ENCODE data around the gene ZP1.

DNA sequence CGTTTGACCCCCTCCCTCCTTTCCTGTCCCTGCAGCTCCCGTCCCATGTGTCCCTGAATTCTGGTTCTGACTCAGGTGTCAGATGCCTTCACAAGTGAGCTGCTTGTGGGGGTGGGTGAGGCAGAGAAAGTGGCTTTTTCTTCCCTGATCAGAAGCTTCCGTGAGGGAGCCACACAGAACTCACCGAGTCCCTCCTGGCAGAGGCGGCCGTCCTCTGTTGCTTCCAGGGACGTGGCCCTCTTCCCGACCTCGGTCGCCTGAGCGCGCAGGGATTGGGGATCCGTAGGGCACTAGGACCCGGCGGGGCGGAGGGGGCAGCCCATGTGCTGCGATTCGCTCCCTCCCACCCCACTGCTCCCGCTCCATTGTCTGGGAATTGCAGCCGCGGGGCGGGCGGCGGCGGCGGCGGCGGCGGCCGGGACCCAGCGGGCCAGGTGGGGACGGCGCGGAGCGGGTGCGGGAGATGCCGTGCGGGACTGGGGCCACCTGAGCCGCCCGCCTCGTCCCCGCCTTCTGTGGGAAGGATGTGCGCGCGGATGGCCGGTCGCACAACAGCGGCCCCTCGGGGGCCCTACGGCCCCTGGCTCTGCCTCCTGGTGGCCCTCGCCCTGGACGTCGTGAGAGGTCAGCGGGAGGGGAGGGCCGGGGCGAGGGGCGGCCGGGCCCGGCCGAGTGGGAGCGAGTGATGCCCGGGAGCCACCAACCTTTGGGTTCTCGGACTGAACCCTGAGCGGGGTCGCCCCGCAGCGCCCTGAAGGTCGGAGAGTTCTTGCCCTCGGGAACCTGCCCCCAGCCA lies 57.0 kb downstream of the ZP1 start, which contains the start of gene TMEM132A:
- TF ChIP-seq POLR2A (IDR thresholded peaks at IDR 0.05; ENCODE audit: low read depth, low read length) (no peak), POLR2AphosphoS5 (IDR thresholded peaks at IDR 0.05; ENCODE audit: low read depth, low read length) (no peak), TAF1 (IDR thresholded peaks at IDR 0.05; ENCODE audit: borderline replicate concordance, low read depth, low read length) (no peak)
